ENCODE results near the gene COX11.

Gene COX11

GRCh38 chr17:54983260-54983659, 14.8 kb upstream of the COX11 start:
- no peaks in the 10 kb centered on the region for H3K9me2 ChIP-seq (replicated peaks; ENCODE audit: low read depth, low read length)
- no peaks in the 10 kb centered on the region for H3K27me3 ChIP-seq (ENCODE audit: insufficient read depth, low read length, poor library complexity, severe bottlenecking)
- H3F3A ChIP-seq (ENCODE audit: low read depth): no peaks in the 10 kb centered on the region
- H3K4me2 ChIP-seq (ENCODE audit: low read depth, low read length, poor library complexity, severe bottlenecking): no peak overlapping the region
- peaks cover 5% of the 10 kb centered on the region for H3K4me1 ChIP-seq (ENCODE audit: insufficient read depth, low read length, poor library complexity, severe bottlenecking)
- no peak overlapping the region for H2AFZ ChIP-seq (ENCODE audit: low read length)
- no peaks in the 10 kb centered on the region for H4K20me1 ChIP-seq (ENCODE audit: insufficient read depth, low read length, poor library complexity, severe bottlenecking)
- no peak overlapping the region for H3K9ac ChIP-seq (ENCODE audit: low read depth, low read length, poor library complexity, severe bottlenecking)
- H3K36me3 ChIP-seq (ENCODE audit: insufficient read depth, low read length): peaks cover 7% of the 10 kb centered on the region; the same call in 1 of the 2 replicates
- H3K4me3 ChIP-seq (ENCODE audit: low read length, poor library complexity, severe bottlenecking): no peak overlapping the region
- no peaks in the 10 kb centered on the region; the same call in 1 of the 2 replicates for H3K79me2 ChIP-seq (ENCODE audit: insufficient read depth, low read length)
- TF ChIP-seq CTCF (conservative IDR thresholded peaks at IDR 0.05; ENCODE audit: low read length): no peak
- no peak for TF ChIP-seq EZH2phosphoT487 (IDR thresholded peaks at IDR 0.05; ENCODE audit: borderline replicate concordance)
- H3K9me3 ChIP-seq (ENCODE audit: insufficient read depth, low read depth, low read length): peaks cover 11% of the 10 kb centered on the region

- H3K4me3 ChIP-seq (ENCODE audit: low read length, poor library complexity, severe bottlenecking): no peak overlapping the region
These were observed 13.9 kb upstream of the COX11 start for GRCh38 chr17:54982399-54982798.

GRCh38 chr17:54980375-54980774, 11.9 kb upstream of the COX11 start:
- Histone ChIP-seq H3K79me2 (ENCODE audit: insufficient read depth, low read length) (no peaks in the 10 kb centered on the region; the same call in 1 of the 2 replicates), H3K4me3 (ENCODE audit: low read length, poor library complexity, severe bottlenecking) (no peak overlapping the region), H3K9me3 (ENCODE audit: insufficient read depth, low read depth, low read length) (peaks cover 11% of the 10 kb centered on the region), H4K20me1 (ENCODE audit: insufficient read depth, low read length, poor library complexity, severe bottlenecking) (no peaks in the 10 kb centered on the region), H3K36me3 (ENCODE audit: insufficient read depth, low read length) (0 out of 2 replicates have a peak, but pooled peaks cover 3% of the 10 kb centered on the region), H3K4me1 (ENCODE audit: insufficient read depth, low read length, poor library complexity, severe bottlenecking) (peaks cover 13% of the 10 kb centered on the region), H3K27me3 (ENCODE audit: insufficient read depth, low read length, poor library complexity, severe bottlenecking) (no peaks in the 10 kb centered on the region), H2AFZ (ENCODE audit: low read length) (no peak overlapping the region), H3K4me2 (ENCODE audit: low read depth, low read length, poor library complexity, severe bottlenecking) (no peak overlapping the region), H3K9me2 (replicated peaks; ENCODE audit: low read depth, low read length) (no peaks in the 10 kb centered on the region), H3K9ac (ENCODE audit: low read depth, low read length, poor library complexity, severe bottlenecking) (no peak overlapping the region), H3F3A (ENCODE audit: low read depth) (no peaks in the 10 kb centered on the region)
- no peak for TF ChIP-seq CTCF (conservative IDR thresholded peaks at IDR 0.05; ENCODE audit: low read length)
- TF ChIP-seq EZH2phosphoT487 (IDR thresholded peaks at IDR 0.05; ENCODE audit: borderline replicate concordance): no peak

More at GRCh38 chr17:54982399-54982798, 13.9 kb upstream of the COX11 start:
- TF ChIP-seq CTCF (conservative IDR thresholded peaks at IDR 0.05; ENCODE audit: low read length): no peak
- TF ChIP-seq EZH2phosphoT487 (IDR thresholded peaks at IDR 0.05; ENCODE audit: borderline replicate concordance): no peak
- H3K36me3 ChIP-seq (ENCODE audit: insufficient read depth, low read length): peaks cover 7% of the 10 kb centered on the region; the same call in 1 of the 2 replicates
- peaks cover 5% of the 10 kb centered on the region for H3K4me1 ChIP-seq (ENCODE audit: insufficient read depth, low read length, poor library complexity, severe bottlenecking)
- H3K9me3 ChIP-seq (ENCODE audit: insufficient read depth, low read depth, low read length): peaks cover 11% of the 10 kb centered on the region
- no peaks in the 10 kb centered on the region; the same call in 1 of the 2 replicates for H3K79me2 ChIP-seq (ENCODE audit: insufficient read depth, low read length)
- H3K4me2 ChIP-seq (ENCODE audit: low read depth, low read length, poor library complexity, severe bottlenecking): no peak overlapping the region
- no peaks in the 10 kb centered on the region for H4K20me1 ChIP-seq (ENCODE audit: insufficient read depth, low read length, poor library complexity, severe bottlenecking)
- no peaks in the 10 kb centered on the region for H3K9me2 ChIP-seq (replicated peaks; ENCODE audit: low read depth, low read length)
- H3K9ac ChIP-seq (ENCODE audit: low read depth, low read length, poor library complexity, severe bottlenecking): no peak overlapping the region
- H2AFZ ChIP-seq (ENCODE audit: low read length): no peak overlapping the region
- no peaks in the 10 kb centered on the region for H3K27me3 ChIP-seq (ENCODE audit: insufficient read depth, low read length, poor library complexity, severe bottlenecking)
- no peaks in the 10 kb centered on the region for H3F3A ChIP-seq (ENCODE audit: low read depth)
